ENCODE data around the gene NUP85.

DNA sequence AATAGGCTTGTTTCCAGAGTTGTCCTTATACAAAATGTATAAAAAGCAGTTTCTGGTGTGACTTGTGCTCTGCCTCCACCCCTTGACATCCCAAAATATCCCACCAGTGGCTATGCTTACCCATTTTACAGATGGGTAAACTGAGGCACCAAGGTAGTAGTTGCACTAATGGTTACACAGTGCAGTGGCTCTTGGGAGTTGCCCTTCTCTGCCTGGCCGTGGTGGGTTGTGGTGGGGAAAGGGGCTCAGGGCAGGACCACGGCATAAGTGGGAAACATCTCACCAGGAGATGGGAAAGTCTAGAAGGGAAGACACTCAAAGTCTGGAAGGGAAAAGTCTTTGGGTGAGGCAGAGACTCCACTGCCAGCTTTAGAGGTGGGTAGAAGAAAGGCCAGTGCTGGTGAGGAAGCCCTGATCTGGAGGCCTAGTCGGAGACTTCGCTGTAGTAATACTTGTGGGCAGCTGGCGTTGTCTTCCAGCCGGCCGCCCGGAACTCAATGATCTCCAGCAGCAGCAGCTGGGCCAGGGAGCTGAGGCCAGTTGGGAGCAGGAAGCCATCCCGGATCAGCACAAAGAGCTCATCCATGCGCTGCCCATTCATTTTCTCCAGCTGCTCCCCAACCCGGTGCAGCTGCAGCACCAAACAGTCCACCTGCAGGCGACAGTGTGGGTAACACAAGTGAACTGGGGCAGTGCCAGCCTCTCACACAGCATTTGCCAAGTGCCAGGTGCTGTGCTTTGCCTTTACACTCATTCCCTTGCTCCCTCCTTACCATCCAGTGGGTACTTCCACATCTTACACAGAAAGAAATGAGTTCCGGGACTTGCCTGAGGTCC lies 61.1 kb downstream of the NUP85 start:
- no peak for TF ChIP-seq EZH2 (IDR thresholded peaks at IDR 0.05)
- no peak for TF ChIP-seq FOXP2 (optimal IDR thresholded peaks at IDR 0.05; ENCODE audit: control extremely low read depth, extremely low read length, insufficient read depth)
